Measurements from ENCODE around the gene CFAP74. TPM values are rescaled to one million over a fixed set of nuclear protein-coding genes. Genes with fewer than 3 reads are reported as not detected.

Gene CFAP74
- total and polyA plus RNA-seq, 2 of the 4 experiments (the other 2 are of a cell fraction) = not detected

- Histone ChIP-seq H2BK5ac (ENCODE audit: low read depth, low read length, poor library complexity, severe bottlenecking) (no peak overlapping the region), H2AFZ (replicated peaks; ENCODE audit: low read length, poor library complexity) (no peak overlapping the region), H4K8ac (ENCODE audit: low read depth in 2 of 2, low read length in 2 of 2) (no peak overlapping the region), H2BK120ac (ENCODE audit: low read depth, low read length) (no peak overlapping the region), H3K4me1 (ENCODE audit: control insufficient read depth, insufficient read depth, low read length) (no peaks in the 10 kb centered on the region), H3K4me2 (ENCODE audit: low read depth, low read length) (no peak overlapping the region), H3K9me3 (ENCODE audit: control insufficient read depth, insufficient read depth, low read length) (peaks cover 5% of the 10 kb centered on the region; the same call in 1 of the 2 replicates), H3K9ac (ENCODE audit: low read depth, low read length) (no peak overlapping the region), H2BK15ac (ENCODE audit: low read depth, low read length) (no peak overlapping the region), H3K18ac (ENCODE audit: low read depth, low read length) (no peak overlapping the region), H3K36me3 (ENCODE audit: control insufficient read depth, insufficient read depth, low read length) (no peaks in the 10 kb centered on the region), H3K23ac (ENCODE audit: low read depth, low read length) (no peak overlapping the region), H3K9me1 (ENCODE audit: insufficient read depth, low read length) (no peaks in the 10 kb centered on the region), H3K4me3 (ENCODE audit: insufficient read depth, low read depth, low read length) (no peak overlapping the region), H4K5ac (ENCODE audit: low read depth, low read length) (no peak overlapping the region), H3K56ac (ENCODE audit: extremely low read depth, insufficient read depth, low read length) (no peak overlapping the region), H3K27ac (ENCODE audit: insufficient read depth, low read length) (no peak overlapping the region), H4K20me1 (ENCODE audit: insufficient read depth, low read length) (no peaks in the 10 kb centered on the region), H2AK5ac (ENCODE audit: low read depth, low read length) (no peak overlapping the region), H3K14ac (replicated peaks; ENCODE audit: low read depth, low read length) (no peak overlapping the region), H4K91ac (ENCODE audit: insufficient read depth, low read depth, low read length) (no peak overlapping the region), H2AK9ac (replicated peaks; ENCODE audit: low read depth, low read length, poor library complexity) (no peak overlapping the region), H3K79me1 (ENCODE audit: low read depth in 1 of 2, low read length in 2 of 2) (no peaks in the 10 kb centered on the region), H2BK20ac (ENCODE audit: low read depth, low read length) (no peak overlapping the region), H3K27me3 (ENCODE audit: control insufficient read depth, insufficient read depth, low read length) (peaks cover 42% of the 10 kb centered on the region), H3K4ac (ENCODE audit: low read depth, low read length) (no peak overlapping the region)
- DNase-seq = no peak
- intact Hi-C loops (cut with micrococcal nuclease) (no loop called here), in situ Hi-C loops (cut with MboI; ENCODE audit: low sequenced_read_pairs) (no loop called here), dilution Hi-C loops (cut with HindIII; ENCODE audit: low sequenced_read_pairs, unreplicated experiment) (no loop called here)
- no TSS peak for BruUV-seq (replicated peaks)
- WGBS, 2 experiments (ENCODE audit: extremely low coverage in 2 of 2, insufficient read length in 1 of 2) = no CpG with 5 or more reads among the region's 8 CpGs
- CTCF ChIA-PET = no interaction called here
- POLR2A ChIA-PET (ENCODE audit: unreplicated experiment) = no interaction called here
- ATAC-seq (ENCODE audit: low read depth) = no peak
- TF ChIP-seq BHLHE40 (IDR thresholded peaks at IDR 0.05; ENCODE audit: low read depth, low read length) = no peak
- TF ChIP-seq CHD1 (IDR thresholded peaks at IDR 0.05; ENCODE audit: low read depth, low read length) = no peak
- no peak for TF ChIP-seq FOS (IDR thresholded peaks at IDR 0.05; ENCODE audit: low read depth, low read length)
These were observed 34.6 kb upstream of the CFAP74 start for GRCh38 chr1:2038229-2038628.
